HG03175 (cell line): ENCODE measurements around the gene FCGR2B.
A peak's percentile ranks its signal among the peaks of the same experiment; 100 is the strongest.
"Not testable (repeated sequence)": the region's sequence is repeated elsewhere in the genome, so short reads cannot be mapped to it uniquely, and the experiment has no call there.

Experiments used
- ATAC-seq: cut with Tn5 transposase; IDR thresholded peaks from one replicate; pipeline ENCODE4 v1.9.1; 2021; ENCODE audit warnings: mild to moderate bottlenecking, moderate library complexity; ENCODE audit not compliant: unreplicated experiment

Gene FCGR2B

DNA sequence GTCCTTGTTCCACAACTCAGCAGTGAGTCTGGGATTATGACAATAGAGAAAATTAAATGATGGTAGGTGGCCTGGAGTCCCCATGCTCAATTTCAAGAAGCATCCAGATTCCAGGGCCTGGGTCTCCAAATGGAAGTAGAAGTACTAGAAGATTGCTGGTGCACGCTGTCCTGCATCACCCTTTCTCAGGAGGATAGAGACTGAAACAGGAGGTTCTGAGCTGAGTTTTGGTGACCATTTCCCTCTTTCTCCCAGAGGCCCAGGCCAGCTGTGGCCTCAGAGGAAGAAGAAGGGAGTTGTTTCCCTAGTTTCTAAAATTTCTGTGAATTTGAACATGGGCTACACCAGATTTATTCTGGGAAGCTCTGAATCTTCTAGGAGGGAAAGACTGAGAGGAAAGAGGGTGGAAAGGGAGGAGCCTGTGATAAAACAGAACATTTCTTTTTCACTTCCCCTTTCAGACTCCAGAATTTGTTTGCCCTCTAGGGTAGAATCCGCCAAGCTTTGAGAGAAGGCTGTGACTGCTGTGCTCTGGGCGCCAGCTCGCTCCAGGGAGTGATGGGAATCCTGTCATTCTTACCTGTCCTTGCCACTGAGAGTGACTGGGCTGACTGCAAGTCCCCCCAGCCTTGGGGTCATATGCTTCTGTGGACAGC, at the start of gene FCGR2B:
Gene FCGR2B (plus strand): TSS at position 460 of the 656 bp plus-strand sequence. CDS start 99 bp downstream, at position 559.
- peak; percentile 68 for ATAC-seq

DNA sequence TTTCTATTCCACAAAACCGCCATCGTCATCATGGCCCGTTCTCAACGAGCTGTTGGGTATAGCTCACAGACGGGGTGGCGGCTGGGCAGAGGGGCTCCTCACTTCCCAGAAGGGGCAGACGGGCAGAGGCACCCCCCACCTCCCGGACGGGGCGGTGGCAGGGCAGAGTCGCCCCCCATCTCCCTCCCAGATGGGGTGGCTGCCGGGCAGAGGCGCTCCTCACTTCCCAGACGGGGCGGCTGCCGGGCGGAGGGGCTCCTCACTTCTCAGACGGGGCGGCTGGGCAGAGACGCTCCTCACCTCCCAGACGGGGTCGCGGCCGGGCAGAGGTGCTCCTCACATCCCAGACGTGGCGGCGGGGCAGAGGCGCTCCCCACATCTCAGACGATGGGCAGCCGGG, 46.5 kb upstream of the FCGR2B start:
- ATAC-seq = not testable (repeated sequence)

DNA sequence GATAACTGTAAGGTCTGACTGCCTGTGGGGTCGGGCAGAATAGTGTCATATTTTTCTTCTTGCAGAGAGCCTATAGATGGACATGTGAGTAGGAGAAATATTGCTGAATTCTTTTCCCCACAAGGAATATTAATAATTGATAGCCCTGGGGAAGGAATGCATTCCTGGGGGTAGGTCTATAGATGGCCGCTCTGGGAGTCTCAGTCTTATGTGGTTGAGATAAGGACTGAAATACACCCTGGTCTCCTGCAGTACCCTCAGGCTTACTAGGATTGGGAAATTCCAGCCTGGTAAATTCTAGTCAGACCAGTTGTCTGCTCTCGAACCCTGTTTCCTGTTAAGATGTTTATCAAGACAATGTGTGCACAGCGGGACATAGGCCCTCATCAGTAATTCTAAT, 44.4 kb upstream of the FCGR2B start:
- not testable (repeated sequence) for ATAC-seq

DNA sequence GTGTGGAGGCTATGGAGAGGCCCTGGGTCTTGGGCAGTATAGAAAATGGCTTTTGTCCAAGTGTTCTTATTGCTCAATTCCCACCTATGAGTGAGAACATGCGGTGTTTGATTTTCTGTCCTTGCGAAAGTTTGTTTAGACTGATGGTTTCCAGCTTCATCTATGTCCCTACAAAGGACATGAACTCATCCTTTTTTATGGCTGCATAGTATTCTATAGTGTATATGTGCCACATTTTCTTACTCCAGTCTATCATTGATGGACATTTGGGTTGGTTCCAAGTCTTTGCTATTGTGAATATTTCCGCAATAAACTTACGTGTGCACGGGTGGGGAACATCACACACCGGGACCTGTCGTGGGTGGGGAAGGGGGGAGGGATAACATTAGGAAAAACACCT, 42.5 kb upstream of the FCGR2B start:
- ATAC-seq = not testable (repeated sequence)

DNA sequence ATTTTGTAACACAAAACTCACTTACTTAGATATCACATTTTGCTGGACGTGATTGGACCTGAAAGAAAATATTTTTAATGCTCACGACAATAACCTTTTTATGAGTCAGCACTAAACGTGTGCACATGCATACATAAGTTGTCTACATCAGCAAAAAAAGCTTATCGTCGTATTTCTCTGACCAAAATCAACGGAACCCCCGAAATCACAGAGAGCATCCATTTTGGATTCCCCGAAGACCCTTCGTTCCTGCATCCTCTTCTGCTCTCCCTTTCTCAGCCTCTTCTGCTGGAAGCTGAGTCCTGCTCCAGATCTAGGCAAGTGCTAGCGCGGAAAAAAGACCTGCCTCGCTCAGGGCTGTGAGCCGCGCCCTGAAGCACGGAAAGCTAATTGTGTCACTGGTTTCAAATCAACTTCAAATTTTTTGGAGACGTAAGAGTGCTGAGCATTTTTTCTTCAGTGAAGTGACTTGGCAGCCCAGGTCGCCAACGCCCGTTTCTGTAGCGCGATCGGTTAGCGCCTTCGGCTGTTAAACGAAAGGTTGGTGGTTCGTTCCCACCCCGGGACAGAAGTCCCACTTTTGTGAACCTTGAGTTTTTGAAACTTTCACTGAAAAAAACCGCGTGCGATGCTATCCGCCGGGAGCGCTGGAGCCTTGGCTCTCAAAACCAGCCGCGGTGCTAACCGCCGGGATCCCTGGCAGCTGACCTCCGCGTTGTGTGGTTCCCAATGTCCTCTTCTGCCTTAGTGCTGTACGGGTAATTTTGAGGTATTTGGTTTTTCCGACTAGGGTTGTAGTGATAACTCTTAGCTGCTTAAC, 41.6 kb upstream of the FCGR2B start:
- ATAC-seq = peak; percentile 50

DNA sequence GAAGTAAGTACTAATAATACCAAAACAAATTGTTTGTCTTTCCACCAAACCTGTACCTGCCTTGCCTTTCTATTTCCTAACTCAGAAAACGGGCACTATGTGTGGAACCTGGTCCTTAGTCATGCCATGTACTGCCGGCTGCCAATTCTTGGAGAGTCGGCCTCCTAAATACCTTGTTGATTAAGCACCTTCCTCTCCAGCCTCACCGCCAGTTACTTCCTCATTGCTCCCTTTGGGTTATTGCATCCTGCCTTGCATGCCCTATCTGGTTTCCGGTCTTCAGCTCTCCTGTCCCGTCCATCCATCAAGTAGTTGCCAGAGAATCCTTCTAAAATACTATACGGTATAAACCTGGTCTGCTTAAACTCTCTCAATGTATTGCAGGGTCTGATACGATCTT, 40.9 kb upstream of the FCGR2B start:
- peak; percentile 23 for ATAC-seq

DNA sequence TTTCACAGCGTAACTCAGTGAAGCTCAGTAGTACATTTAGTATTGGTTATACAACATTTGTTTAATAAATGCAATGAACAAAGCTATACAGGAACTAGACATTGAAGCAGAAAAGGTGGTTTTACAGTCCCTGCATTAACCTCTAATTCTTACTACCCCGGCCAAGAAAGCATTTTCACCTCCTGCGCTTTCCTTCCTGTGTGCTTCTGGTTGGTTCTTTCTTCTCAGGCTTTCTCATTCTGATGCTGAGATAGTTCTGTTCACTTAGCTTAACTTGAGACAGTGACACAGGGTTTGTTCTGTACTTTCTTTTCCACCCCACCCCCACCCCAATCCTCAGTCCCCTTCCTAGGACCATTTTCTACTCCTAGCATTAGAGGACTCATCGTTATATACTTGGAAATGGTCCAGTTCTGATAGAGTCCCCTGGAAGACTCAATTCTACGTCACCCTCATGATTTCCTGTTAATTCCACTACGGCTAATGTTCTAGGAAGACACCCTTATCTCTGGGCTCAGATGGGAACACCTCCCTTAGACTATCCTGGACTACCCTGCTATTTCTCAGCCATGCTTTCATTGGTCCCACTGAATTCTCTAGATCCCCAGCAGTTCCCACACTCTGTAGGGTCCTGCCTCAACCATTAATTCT, 39.4 kb upstream of the FCGR2B start:
- ATAC-seq = peak; percentile 44

DNA sequence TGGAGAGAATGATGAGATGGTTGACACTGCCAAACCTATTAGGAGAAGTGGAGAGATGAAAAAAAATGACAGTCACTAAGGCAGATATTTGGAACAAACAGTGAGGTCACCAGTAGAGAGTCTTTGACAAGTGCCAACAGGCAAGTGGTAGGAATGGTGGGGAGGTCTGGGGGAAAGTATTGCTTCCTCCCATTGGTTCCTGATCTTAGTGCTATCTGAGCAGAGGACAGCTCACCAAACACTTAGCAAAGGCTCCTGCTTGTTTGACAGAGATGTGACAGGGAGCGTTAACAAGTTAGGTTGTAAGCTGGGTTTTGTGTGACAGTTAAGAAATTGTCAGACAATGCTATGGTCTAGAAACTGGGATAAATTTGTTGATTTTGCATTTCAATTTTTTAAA, 38.3 kb upstream of the FCGR2B start:
- not testable (repeated sequence) for ATAC-seq

DNA sequence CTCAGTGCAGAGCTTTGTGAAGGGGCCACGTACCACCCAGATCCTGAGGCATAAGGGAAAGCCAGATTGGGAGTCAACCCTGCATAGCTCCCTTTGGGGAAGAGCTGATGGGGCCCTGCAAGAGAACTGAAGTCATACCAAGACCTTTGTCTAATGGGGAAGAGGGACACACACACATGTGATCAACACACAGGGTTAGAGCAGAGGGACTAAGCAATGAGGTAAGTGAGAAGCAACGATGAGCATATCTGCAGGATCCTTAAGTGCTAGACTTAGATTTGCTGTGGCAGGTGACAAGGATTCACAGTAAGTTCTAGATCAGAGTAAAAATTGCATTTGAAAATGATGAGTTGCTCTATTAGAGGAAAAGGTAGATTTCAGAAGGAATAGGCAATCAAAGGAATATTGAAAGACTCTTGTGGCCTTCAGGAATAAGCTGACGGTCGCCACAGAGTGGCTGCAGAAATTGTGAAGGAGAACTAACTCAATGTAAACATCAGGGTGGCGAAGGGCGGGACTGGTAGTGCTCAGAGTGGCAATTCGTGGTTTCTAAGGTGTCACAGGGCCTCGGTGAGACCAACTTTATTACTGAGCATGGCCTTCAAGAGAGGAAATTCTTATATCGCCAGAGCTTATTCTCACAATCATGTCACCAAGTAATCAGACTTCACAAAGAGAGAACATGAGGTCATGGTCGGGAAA, 36.3 kb upstream of the FCGR2B start:
- not testable (repeated sequence) for ATAC-seq

DNA sequence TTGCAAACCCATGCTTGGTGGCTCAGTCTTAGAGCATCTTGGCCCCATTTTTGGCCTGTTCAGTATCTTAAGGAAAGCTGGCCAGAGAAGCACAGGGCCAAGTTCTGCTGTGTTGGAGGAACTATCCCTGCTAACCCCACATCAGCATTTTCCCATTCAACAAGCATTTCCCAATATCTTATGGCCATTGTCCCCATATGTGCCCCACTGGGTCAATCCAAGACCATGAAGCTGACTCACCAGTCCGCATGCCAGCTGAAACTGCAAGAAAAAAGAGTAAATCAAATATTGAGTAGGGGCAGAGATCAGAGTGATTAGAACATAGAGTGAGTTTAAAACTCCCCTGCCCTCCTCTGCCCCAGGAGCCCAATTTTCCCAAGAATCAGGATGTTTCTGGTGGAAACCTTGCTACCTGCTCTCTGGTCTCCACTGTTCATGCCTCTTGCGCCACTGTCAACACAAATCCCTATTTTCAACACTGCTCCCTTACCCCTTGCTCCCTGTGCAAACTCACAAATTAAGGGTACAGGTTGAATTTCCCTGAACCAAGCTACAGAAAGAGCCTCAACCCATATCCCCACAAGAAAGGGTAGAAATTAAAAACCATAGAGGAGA, 32.7 kb upstream of the FCGR2B start:
- not testable (repeated sequence) for ATAC-seq

DNA sequence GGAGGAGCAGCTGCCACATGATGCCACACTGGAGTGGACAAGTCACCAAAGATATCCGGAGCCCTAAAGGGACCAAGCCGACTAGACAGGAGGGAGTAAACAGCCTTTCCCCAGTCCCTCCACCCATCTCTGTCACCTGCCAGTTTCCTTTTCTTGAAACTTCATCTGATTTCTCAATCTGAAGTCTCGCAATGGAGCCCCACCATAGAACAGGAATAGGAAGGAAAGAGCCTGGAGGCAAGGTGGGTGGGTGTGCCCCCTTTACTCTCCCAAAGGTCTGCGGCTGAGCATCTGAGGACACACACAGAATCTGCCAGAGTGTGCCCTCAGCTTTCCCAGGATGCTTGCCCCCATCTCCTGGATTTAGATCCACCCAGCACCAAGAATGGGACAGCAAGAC, 31.9 kb upstream of the FCGR2B start, which contains the start of gene FCGR3B:
Gene FCGR3B (minus strand): TSS at position 101 of the 400 bp plus-strand sequence. CDS start 82 bp downstream, at position 19.
- ATAC-seq = no peak

DNA sequence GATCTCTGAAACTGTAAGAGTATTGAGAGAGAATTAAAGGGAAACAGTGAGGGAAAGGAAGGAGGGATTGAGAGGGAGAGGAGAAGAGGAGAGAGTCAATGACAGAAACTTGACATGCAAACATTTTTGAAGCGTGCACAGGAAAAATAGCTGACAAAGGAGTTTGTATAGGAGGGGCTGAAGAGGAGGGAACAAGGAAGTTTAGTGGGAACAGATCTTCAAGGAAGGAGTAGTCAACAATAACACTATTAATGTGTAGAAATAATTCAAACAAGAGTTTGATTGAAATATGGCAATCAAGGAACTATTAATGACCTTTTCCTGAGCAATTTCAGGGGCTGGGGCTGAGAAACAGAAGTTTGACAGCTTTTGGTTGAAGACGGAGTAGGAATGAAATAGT, 27.9 kb upstream of the FCGR2B start:
- ATAC-seq = not testable (repeated sequence)

DNA sequence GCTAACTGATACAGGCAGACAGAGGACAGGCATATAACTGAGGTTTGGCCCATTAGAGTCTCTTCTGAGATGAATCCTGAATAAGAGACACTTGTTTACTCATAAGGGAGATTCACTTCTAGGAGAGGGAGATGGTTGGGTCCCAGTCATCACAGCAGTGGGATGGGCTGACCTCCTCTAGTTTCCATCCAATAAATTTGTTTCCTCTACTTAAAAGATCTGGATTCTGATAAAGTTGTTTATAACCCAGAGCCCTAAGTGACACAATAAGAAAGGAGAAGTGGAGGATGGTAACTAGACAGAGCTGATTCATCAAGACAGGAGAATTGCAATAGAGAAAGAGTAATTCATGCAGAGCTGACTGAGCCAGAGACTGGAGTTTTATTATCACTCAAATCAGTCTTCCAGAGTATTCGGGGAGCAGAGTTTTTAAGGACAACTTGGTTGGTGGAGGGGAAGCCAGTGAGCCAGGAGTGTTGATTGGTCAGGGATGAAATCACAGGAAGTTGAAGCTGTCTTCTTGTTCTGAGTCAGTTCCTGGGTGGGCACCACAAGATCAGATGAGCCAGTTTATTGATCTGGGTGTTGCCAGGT, 26.7 kb upstream of the FCGR2B start:
- ATAC-seq = not testable (repeated sequence)

DNA sequence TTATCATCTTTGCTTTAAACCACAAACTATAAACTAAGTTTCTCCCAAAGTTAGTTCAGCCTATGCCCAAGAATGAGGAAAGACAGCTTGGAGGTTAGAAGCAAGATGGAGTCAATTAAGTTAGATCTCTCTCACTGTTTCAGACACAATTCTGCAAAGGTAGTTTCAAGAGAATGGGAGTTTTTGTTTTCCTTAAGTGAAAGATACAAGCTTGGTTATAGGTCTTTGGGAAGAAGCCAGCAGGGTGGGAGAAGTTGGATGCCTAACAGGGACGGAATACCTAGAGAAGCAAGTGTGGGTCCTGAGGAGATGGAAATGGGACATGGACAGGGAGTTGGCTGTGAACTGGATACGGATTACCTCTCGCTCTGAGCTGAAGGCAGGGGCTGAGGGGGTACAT, 26.0 kb upstream of the FCGR2B start:
- not testable (repeated sequence) for ATAC-seq

DNA sequence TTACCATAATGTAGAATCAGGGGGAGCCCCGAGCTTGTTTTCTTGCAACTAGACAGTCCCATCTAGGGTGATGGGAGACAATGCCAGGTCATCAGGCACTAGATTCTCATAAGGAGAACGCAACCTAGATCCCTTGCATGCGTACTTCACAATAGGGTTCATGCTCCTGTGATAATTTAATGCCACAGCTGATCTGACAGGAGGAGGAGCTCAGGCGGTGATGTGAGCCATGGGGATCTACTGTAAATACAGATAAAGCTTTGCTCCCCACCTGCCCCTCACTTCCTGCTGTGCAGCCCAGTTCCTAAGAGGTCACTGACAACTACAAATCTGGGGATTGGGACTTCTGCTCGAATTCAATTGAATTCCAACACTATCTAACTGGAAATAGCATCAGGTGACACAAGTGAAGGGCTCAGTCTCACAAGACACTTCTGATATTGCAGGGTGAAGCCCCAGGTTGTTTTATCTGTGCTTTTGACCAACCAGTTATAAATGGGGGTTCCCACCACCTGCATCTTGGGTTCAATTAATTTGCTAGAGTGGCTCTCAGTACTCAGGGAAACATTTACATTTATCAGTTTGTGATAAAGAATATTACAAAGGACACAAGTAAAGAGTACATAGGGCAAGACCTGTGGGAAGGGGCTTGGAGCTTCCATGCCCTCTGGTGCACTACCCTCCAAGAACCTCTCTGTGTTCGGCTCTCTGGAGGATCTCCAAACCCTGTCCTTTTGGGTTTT, 24.5 kb upstream of the FCGR2B start:
- not testable (repeated sequence) for ATAC-seq

DNA sequence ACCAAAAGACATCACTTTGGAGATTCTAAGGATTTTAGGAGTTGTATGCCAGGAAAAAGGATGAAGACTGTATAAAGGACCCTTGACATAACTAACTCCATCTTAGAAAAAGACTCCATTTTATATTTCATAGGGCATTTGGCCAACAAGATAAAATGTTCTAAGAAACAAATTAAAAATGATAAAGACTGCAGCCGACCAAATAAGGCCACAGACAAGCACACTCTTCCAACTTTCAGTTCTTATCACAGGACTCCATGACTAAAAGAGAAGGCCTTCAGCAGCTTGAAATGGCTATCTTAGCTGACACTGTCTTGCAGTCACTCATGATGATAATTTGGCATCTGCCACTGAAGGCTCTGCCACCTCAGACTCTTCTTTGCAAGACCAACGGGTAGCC, 23.7 kb upstream of the FCGR2B start:
- ATAC-seq = not testable (repeated sequence)

DNA sequence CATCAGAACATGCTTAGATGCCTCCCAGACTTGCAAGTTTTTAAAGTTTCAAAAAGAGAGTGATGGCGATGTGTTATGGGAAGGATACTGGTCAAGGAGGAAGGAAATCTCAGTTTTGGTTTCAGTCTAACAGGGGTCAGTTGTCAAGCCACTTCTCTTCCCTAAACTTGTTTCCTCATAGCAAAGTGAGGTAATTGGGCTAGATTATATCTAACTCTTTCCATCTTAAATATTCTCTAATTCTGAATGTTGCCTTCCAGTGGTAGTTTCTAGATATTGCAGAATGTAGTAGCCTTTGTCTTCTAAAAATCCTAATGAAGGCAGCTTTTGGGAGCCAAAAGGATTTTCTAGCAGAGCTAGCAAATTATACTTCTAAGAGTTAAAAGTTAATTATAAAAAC, 20.2 kb upstream of the FCGR2B start:
- ATAC-seq = not testable (repeated sequence)

DNA sequence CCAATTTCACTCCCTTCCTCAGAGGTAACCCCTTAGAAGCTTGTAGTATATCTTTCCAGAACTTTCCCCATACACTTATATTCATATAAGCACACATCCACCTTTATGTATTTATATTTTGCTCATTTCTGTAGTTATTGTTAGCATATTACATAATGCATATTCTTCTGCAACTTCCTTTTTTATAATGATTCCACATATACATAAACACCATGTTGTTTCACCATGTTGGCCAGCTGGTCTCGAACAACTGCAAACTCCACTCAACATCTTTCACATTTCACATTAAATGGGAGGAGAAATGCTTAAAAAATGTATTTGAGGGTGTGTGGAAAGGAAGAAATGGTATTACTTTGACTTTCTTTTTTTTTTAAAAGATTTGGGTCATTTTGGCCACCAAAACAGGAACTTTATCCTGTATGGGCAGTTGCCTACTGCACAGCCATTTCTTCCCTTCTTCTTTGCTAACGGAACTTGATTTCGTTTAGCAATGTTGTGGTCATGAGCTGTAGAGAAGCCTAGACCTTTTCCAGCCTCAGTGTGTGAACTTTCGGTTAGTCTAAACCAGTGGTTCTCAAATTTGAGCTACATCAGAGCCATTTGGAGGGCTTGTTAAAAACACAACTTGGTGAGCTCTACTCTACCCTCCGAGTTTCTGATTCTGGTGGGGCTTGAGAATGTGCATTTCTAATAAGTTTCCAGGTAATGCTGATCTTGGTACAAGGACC, 19.3 kb upstream of the FCGR2B start:
- not testable (repeated sequence) for ATAC-seq

DNA sequence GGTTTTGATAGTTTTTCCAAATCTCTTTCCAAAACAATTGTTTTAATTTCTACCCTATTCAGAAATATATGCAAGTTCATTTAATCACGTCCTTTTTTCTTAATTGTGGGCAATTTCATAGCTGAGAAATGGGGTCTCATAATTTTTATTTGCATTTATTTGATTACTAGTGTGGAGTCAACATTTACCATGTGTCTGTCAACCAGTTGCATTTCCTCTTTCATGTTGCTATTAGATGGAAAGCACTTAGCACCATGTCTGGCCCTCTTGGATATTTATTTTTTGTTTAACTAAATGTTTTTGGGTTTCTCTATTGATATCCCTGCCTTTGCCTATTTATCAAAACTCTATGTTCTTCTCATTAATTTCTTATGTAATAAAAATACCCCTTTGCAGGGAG, 18.1 kb upstream of the FCGR2B start:
- ATAC-seq = not testable (repeated sequence)
